HepG2 (cell line): ENCODE measurements around the gene GPR37. TPM values are rescaled to one million over a fixed set of nuclear protein-coding genes. Genes with fewer than 3 reads are reported as not detected.

Source experiments
- ATAC-seq: fragments of 200-7000 bp; cut with Tn5 transposase; 3 replicates; pipeline ENCODE4 v1.9.1; 2020; ENCODE audit warnings: mild to moderate bottlenecking, moderate library complexity
- BruUV-seq: library from RNA; stranded (reverse); fragments of 400-500 nt; replicated peaks from 2 replicates; lab custom pipeline; 2021; lab: Mats Ljungman, UMichigan
- CTCF ChIA-PET: fragments of 300-600 bp; formaldehyde crosslinking; extraction: SDS; loops from one replicate; lab custom pipeline; 2021; ENCODE audit warnings: low total read pairs, inconsistent platforms, low intra/inter-chr PET ratio; lab: Yijun Ruan, JAX
- POLR2A ChIA-PET: fragments of 350-600 bp; sonication (Branson Sonifier 250); formaldehyde crosslinking; loops from one replicate; lab custom pipeline; 2020; ENCODE audit warnings: antibody characterized with exemption, inconsistent platforms; lab: Yijun Ruan, JAX
- DNase-seq: peaks from one replicate; pipeline ENCODE4 v3.0.0-alpha.2; 2015; ENCODE audit warnings: low spot score
- FAIRE-seq: peaks from 3 replicates; lab custom pipeline; 2011; peaks lifted over from hg19 to GRCh38; lab: Jason Lieb, UNC
- H2AFZ ChIP-seq: one replicate; pipeline ENCODE4 v1.6.1; 2011; ENCODE audit warnings: low read length, inconsistent platforms
- H3K27ac ChIP-seq: fragments of 300-600 bp; 3 replicates; pipeline ENCODE4 v1.8.0; 2011; ENCODE audit warnings: mixed run types, mild to moderate bottlenecking, mixed read lengths, low read length, inconsistent platforms; ENCODE audit not compliant: insufficient read depth; ENCODE audit errors: extremely low read length
- H3K27me3 ChIP-seq, 2 experiments: fragments of 200-600 bp in 1 of 2; 2 replicates in 1 of 2; 3 replicates in 1 of 2; pipeline versions ENCODE4 v1.6.0 to v1.8.0; 2011; ENCODE audit warnings: low read length in 2 of 2, mild to moderate bottlenecking in 2 of 2, moderate library complexity in 2 of 2, inconsistent platforms in 1 of 2; ENCODE audit not compliant: insufficient read depth in 2 of 2, control insufficient read depth in 1 of 2
- H3K36me3 ChIP-seq, 2 experiments: fragments of 200-600 bp in 1 of 2; replicated peaks in 1 of 2; 2 replicates in 1 of 2; 3 replicates in 1 of 2; pipeline versions ENCODE4 v1.5.1 to v1.8.0; 2011; ENCODE audit warnings: low read length in 2 of 2, inconsistent platforms in 1 of 2; ENCODE audit not compliant: insufficient read depth in 2 of 2, control insufficient read depth in 1 of 2
- H3K4me1 ChIP-seq: 2 replicates; pipeline ENCODE4 v1.5.1; 2012; ENCODE audit warnings: low read length, inconsistent platforms; ENCODE audit not compliant: insufficient read depth
- H3K4me2 ChIP-seq: 2 replicates; pipeline ENCODE4 v1.6.0; 2011; ENCODE audit warnings: low read depth, low read length, inconsistent platforms
- H3K4me3 ChIP-seq, 3 experiments: fragments of 200-600 bp in 1 of 3; sonication (generic), shearing (Covaris generic) in 1 of 3; replicated peaks in 1 of 3; 2 replicates each; pipeline ENCODE4 v1.5.1; 2011 to 2016; ENCODE audit warnings: low read length in 3 of 3, inconsistent platforms in 2 of 3, low read depth in 2 of 3, mild to moderate bottlenecking in 2 of 3, control low read depth in 1 of 3, mixed read lengths in 1 of 3; ENCODE audit not compliant: insufficient read depth in 1 of 3
- H3K79me2 ChIP-seq: one replicate; pipeline ENCODE4 v1.6.1; 2011; ENCODE audit warnings: low read length, inconsistent platforms; ENCODE audit not compliant: insufficient read depth
- H3K9ac ChIP-seq: 2 replicates; pipeline ENCODE4 v1.6.0; 2011; ENCODE audit warnings: mild to moderate bottlenecking, low read depth, low read length, inconsistent platforms; ENCODE audit not compliant: insufficient read depth
- H3K9me3 ChIP-seq: 2 replicates; pipeline ENCODE4 v1.5.1; 2012; ENCODE audit warnings: mild to moderate bottlenecking, low read length
- H4K20me1 ChIP-seq: 2 replicates; pipeline ENCODE4 v1.6.0; 2011; ENCODE audit warnings: inconsistent platforms, mild to moderate bottlenecking, low read length, moderate library complexity; ENCODE audit not compliant: insufficient read depth
- HNF4G ChIP-seq, 2 experiments: sonication (generic) in 1 of 2; formaldehyde crosslinking in 1 of 2; IDR thresholded peaks; 2 replicates each; pipeline versions ENCODE4 v1.4.0 to v1.6.1; 2011 to 2020; ENCODE audit warnings: borderline replicate concordance in 2 of 2, low read depth in 2 of 2, mild to moderate bottlenecking in 2 of 2, low read length in 1 of 2, missing genetic modification reagents in 1 of 2, moderate library complexity in 1 of 2
- NCOA2 ChIP-seq: sonication (generic); formaldehyde crosslinking; IDR thresholded peaks from 2 replicates; pipeline ENCODE4 v1.8.0; 2022; ENCODE audit warnings: inconsistent platforms
- NFYB ChIP-seq: sonication (generic); formaldehyde crosslinking; IDR thresholded peaks from 2 replicates; pipeline ENCODE4 v1.4.0; 2020; ENCODE audit warnings: missing genetic modification reagents
- REPIN1 ChIP-seq: sonication (generic); formaldehyde crosslinking; IDR thresholded peaks from 2 replicates; pipeline ENCODE4 v1.8.0; 2022; ENCODE audit warnings: missing genetic modification reagents, low read depth, mild to moderate bottlenecking, borderline replicate concordance
- SOX5 ChIP-seq: IDR thresholded peaks from 2 replicates; pipeline ENCODE4 v1.6.1; 2016; ENCODE audit warnings: borderline replicate concordance
- SOX6 ChIP-seq, 2 experiments: fragments of 450-650 bp in 1 of 2; sonication (generic) in 1 of 2; formaldehyde crosslinking in 1 of 2; IDR thresholded peaks; 2 replicates each; pipeline versions ENCODE4 v1.4.0 to v1.6.1; 2017 to 2020; ENCODE audit warnings: antibody characterized with exemption in 1 of 2, mild to moderate bottlenecking in 1 of 2, missing genetic modification reagents in 1 of 2
- THAP11 ChIP-seq: IDR thresholded peaks from 2 replicates; pipeline ENCODE4 v1.6.1; 2016; ENCODE audit warnings: missing biosample characterization, missing genetic modification reagents
- THYN1 ChIP-seq: sonication (generic); formaldehyde crosslinking; IDR thresholded peaks from 2 replicates; pipeline ENCODE4 v1.8.1; 2023; ENCODE audit warnings: low read depth, mild to moderate bottlenecking, moderate library complexity, missing genetic modification reagents, borderline replicate concordance
- XRCC5 ChIP-seq: fragments of 200-400 bp; formaldehyde crosslinking; optimal IDR thresholded peaks from 2 replicates; pipeline ENCODE3; 2017; ENCODE audit warnings: mild to moderate bottlenecking, low read length
- ZGPAT ChIP-seq: IDR thresholded peaks from 2 replicates; pipeline ENCODE4 v1.6.1; 2016; ENCODE audit warnings: mild to moderate bottlenecking
- ZNF331 ChIP-seq: sonication (generic); formaldehyde crosslinking; IDR thresholded peaks from 2 replicates; pipeline ENCODE4 v1.4.0; 2020; ENCODE audit warnings: missing genetic modification reagents
- ZNF446 ChIP-seq: sonication (generic); formaldehyde crosslinking; IDR thresholded peaks from 2 replicates; pipeline ENCODE4 v1.5.0; 2020; ENCODE audit warnings: mild to moderate bottlenecking, missing genetic modification reagents
- ZNF737 ChIP-seq: sonication (generic); formaldehyde crosslinking; IDR thresholded peaks from 2 replicates; pipeline ENCODE4 v1.5.0; 2020; ENCODE audit warnings: missing genetic modification reagents, mild to moderate bottlenecking, borderline replicate concordance
- ZNF780A ChIP-seq: sonication (generic); formaldehyde crosslinking; IDR thresholded peaks from 2 replicates; pipeline ENCODE4 v1.8.0; 2022; ENCODE audit warnings: mild to moderate bottlenecking, missing genetic modification reagents, moderate library complexity
- ZNF788 ChIP-seq: sonication (generic); formaldehyde crosslinking; IDR thresholded peaks from 2 replicates; pipeline ENCODE4 v1.5.0; 2020; ENCODE audit warnings: mild to moderate bottlenecking, missing genetic modification reagents, borderline replicate concordance
- WGBS: methylation state at CpG from one replicate; pipeline ENCODE4 v1.1.6; 2017; ENCODE audit warnings: low lambda C conversion rate; 5-methylcytosine and 5-hydroxymethylcytosine counted together
- in situ Hi-C: cut with HindIII; loops from 2 replicates; pipeline ENCODE4 v1.10.0; 2017; ENCODE audit warnings: low pct_unique_long_range_greater_than_20kb; ENCODE audit not compliant: extremely low pct_ligation_motif_present
- intact Hi-C: fragments of 100-400 bp; cut with micrococcal nuclease; formaldehyde crosslinking; loops from one replicate; pipeline ENCODE4 v1.10.0; 2022; ENCODE audit not compliant: unreplicated experiment
- polyA plus RNA-seq, 8 experiments: library from polyadenylated mRNA; depleted of rRNA in 3 of 8; stranded (reverse) in 7 of 8; unstranded in 1 of 8; fragments of >200 nt; fragmentation: Illumina TruSeq in 4 of 8; extraction: Trizol in 4 of 8; gene quantifications; 2 replicates each; pipeline versions ENCODE4 v1.2.1 to v1.2.3, GENCODE V29; 2011 to 2016; ENCODE audit warnings: low read depth in 4 of 8, missing spikeins in 1 of 8, mixed read lengths in 1 of 8; ENCODE audit not compliant: insufficient read depth in 1 of 8
- total RNA-seq, 5 experiments: library from RNA; depleted of rRNA; stranded (reverse); fragments of >200 nt; fragmentation: Illumina TruSeq; extraction: Trizol; gene quantifications; 2 replicates each; pipeline ENCODE4 v1.2.3, GENCODE V29; 2016; ENCODE audit warnings: low read depth in 1 of 5

The GPR37 gene
- total and polyA plus RNA-seq, 2 of the 13 experiments (the other 11 are each of a cell fraction or from before 2014, with no cell fraction given) = not detected

DNA sequence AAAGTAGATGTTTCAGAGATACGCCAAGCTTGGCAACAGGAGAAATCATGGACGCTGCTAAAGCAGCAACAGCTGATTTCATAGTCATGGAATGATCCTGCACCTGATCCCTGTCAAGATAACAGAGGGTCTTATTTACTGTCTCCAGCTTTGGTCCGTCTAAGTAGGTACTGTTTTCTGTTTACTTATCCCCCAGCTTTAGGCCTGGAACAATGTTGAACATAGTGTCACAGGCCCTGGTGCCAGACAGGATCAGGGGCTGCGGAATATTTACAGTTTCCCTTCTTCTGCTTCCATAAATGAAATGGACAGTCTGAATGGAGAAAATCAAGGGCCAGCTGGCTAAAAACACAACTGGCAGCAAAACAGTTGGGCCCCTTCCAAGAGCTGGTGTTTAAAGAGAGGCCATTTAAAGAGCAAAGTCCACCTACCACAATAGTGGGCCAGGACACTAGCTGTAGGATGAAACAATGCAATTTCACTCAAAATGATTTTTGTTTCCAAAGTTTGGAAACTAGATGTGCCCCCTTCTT is 2.9 kb downstream of the GPR37 start (continued):
- TF ChIP-seq NCOA2 (peak; percentile 23; the same call in 1 of the 2 replicates), NFYB (no peak), ZNF446 (CRISPR knock-in tag) (no peak), SOX6 (IDR thresholded peaks at IDR 0.05) (no peak), SOX6 (CRISPR knock-in tag; IDR thresholded peaks at IDR 0.05) (peak; percentile 93), ZGPAT (peak; percentile 56; the same call in 1 of the 2 replicates), HNF4G (IDR thresholded peaks at IDR 0.05; ENCODE audit: borderline replicate concordance, low read depth, low read length) (peak; percentile 57; the same call in 1 of the 2 replicates), HNF4G (CRISPR knock-in tag; IDR thresholded peaks at IDR 0.05; ENCODE audit: borderline replicate concordance, low read depth) (peak; percentile 65; the same call in 1 of the 2 replicates), ZNF737 (CRISPR knock-in tag) (no peak), XRCC5 (peak; percentile 55), ZNF331 (CRISPR knock-in tag) (0 out of 2 replicates have a peak, but pooled peaks have one; percentile 45), SOX5 (CRISPR knock-in tag) (peak; percentile 91), REPIN1 (no peak)

GRCh38 chr7:124761164-124761715 is 4.4 kb downstream of the GPR37 start:
- no peaks in the 10 kb centered on the region for H3K36me3 ChIP-seq
- no peak for ATAC-seq
- no peak for FAIRE-seq
- peaks cover 20% of the 10 kb centered on the region for H3K4me1 ChIP-seq
- H3K79me2 ChIP-seq = no peaks in the 10 kb centered on the region
- POLR2A ChIA-PET = no interaction called here
- in situ Hi-C loops = no loop called here
- no peak overlapping the region for H3K4me3 ChIP-seq
- intact Hi-C loops = no loop called here
- DNase-seq = no peak
- no peak overlapping the region for H3K9ac ChIP-seq
- no peak overlapping the region for H3K4me2 ChIP-seq
- no peaks in the 10 kb centered on the region for H4K20me1 ChIP-seq
- no peak overlapping the region for H3K27ac ChIP-seq
- CTCF ChIA-PET = no interaction called here
- no peak overlapping the region for H2AFZ ChIP-seq
- peaks cover 11% of the 10 kb centered on the region for H3K9me3 ChIP-seq
- TF ChIP-seq THYN1 (CRISPR knock-in tag) (no peak), ZNF780A (CRISPR knock-in tag) (no peak), ZNF788 (CRISPR knock-in tag) (no peak), THAP11 (no peak)
- H3K27me3 ChIP-seq = no peaks in the 10 kb centered on the region
- BruUV-seq = no TSS peak
- WGBS = 34% methylated on average over 2 of the region's 2 CpGs
